Effector memory CD8-positive, alpha-beta T cell (primary cell): ENCODE measurements around the gene POU3F3.

ENCODE experiments used
- ATAC-seq: fragments of 150-1000 bp; cut with Tn5 transposase; replicated peaks from 2 replicates; pipeline ENCODE4 v1.10.0; 2021; ENCODE audit warnings: mild to moderate bottlenecking, moderate library complexity
- DNase-seq, 3 experiments: peaks; one replicate each; pipeline ENCODE4 v3.0.0; 2021
- H3K27ac Mint-ChIP-seq, 2 donors: one replicate each; pipeline ENCODE4 v1.8.0; 2022; ENCODE audit warnings: mild to moderate bottlenecking in 2 of 2, mixed read lengths in 2 of 2, moderate library complexity in 2 of 2
- H3K27me3 Mint-ChIP-seq, 2 donors: one replicate each; pipeline ENCODE4 v1.8.0; 2022; ENCODE audit warnings: mixed read lengths in 2 of 2
- H3K36me3 Mint-ChIP-seq: one replicate; pipeline ENCODE4 v1.8.0; 2022; ENCODE audit warnings: mild to moderate bottlenecking, moderate library complexity, mixed read lengths; ENCODE audit not compliant: insufficient read depth
- H3K4me1 Mint-ChIP-seq, 2 donors: one replicate each; pipeline ENCODE4 v1.8.0; 2022; ENCODE audit warnings: low read depth in 2 of 2, mixed read lengths in 2 of 2
- H3K4me3 Mint-ChIP-seq, 2 donors: one replicate each; pipeline ENCODE4 v1.8.0; 2022; ENCODE audit warnings: mild to moderate bottlenecking in 2 of 2, mixed read lengths in 2 of 2, moderate library complexity in 2 of 2
- H3K9me3 Mint-ChIP-seq, 2 donors: one replicate each; pipeline ENCODE4 v1.8.0; 2022; ENCODE audit warnings: mixed read lengths in 2 of 2

Gene POU3F3

DNA sequence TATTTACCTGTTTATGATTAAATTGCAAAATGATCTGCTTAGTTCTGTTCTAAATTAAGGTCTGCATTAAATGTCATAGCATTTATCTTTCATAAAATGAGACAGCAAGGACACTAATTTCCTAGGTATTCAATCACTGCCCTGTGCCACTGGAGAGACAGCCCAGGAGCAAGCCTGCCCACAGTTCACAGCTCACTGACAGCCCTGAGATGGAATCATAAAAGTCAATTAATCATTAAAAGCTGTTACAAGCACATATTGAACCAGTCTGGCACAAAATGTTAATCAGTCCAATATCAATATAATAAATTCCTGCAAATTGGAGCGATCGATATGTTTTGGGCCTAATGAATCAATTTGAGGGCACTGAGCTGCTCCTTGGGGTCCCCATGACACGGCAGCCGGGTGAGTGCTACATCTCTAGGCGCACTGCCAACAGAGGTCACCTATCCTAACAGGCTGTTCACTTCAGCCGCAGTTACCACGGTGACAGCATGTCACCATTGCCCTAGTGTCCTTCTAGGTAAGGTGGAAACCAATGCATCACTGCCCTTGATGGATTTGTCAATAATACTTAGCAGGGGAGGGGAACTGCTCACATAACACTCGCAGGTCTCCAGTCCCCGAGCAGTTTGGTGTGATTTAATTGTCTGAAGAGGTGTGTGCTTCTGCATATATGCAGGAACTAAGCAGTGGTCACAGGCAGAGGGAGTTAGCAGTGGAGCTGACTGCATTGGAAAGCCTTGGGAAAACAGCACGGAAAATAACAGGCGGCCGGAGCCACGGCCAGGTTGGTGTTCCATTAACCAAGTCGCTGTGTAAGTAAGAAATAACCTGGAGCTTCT lies 47.3 kb downstream of the POU3F3 start:
- Mint-ChIP-seq H3K27me3 (peaks cover 23 to 24% of the 10 kb centered on the region in 2 donors), H3K27ac (no peak overlapping the region)

DNA sequence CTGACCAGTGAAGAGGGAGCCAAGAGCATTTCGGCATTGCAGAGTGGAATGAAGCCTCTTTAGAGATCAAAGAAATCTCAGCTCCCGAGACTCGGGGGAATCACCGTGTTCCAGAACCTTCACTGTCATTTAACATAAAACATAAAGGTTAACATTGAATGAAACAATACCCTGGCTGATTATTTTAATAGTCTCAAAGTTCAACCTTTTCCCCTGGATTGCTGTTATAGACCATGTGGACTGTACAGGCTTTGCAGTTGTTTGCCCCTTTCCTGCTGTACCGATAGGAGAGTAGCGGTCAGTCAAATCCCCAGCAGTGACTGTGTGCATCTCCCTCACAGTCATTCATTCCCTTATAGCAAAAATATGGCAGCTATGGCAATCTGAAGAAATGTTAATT lies 48.4 kb downstream of the POU3F3 start:
- no peak overlapping the region for H3K4me3 Mint-ChIP-seq
- peaks cover 13 to 33% of the 10 kb centered on the region in 2 donors for H3K27me3 Mint-ChIP-seq
- ATAC-seq = no peak
- no peaks in the 10 kb centered on the region for H3K4me1 Mint-ChIP-seq
- H3K9me3 Mint-ChIP-seq = no peaks in the 10 kb centered on the region
- H3K27ac Mint-ChIP-seq = no peak overlapping the region
- DNase-seq = no peak
- no peaks in the 10 kb centered on the region for H3K36me3 Mint-ChIP-seq

More for the DNA sequence above, 47.3 kb downstream of the POU3F3 start:
- DNase-seq = no peak
- no peak overlapping the region for H3K4me3 Mint-ChIP-seq
- H3K4me1 Mint-ChIP-seq = no peaks in the 10 kb centered on the region
- no peaks in the 10 kb centered on the region for H3K9me3 Mint-ChIP-seq
- no peaks in the 10 kb centered on the region for H3K36me3 Mint-ChIP-seq
- no peak for ATAC-seq
